ENCODE results near the gene ZNF207. TPM values are rescaled to one million over a fixed set of nuclear protein-coding genes. Genes with fewer than 3 reads are reported as not detected.
A peak's percentile ranks its signal among the peaks of the same experiment; 100 is the strongest.

The ZNF207 gene
- total and polyA plus RNA-seq, 4 donors: 51.3 to 321 (median 118) TPM

GRCh38 chr17:32370426-32370825 is 20.5 kb downstream of the ZNF207 start:
- WGBS, 2 donors: 51 to 64% methylated on average over 1 of the region's 1 CpG
- Histone ChIP-seq H3K4me3 (no peak overlapping the region), H3K27me3 (ENCODE audit: control insufficient read depth in 3 of 3, insufficient read depth in 3 of 3, low read length in 2 of 3) (no peaks in the 10 kb centered on the region), H3K36me3 (ENCODE audit: control insufficient read depth in 4 of 4, insufficient read depth in 4 of 4, low read length in 4 of 4) (peaks cover 24 to 74% (median 46%) of the 10 kb centered on the region in 4 donors), H3K9ac (ENCODE audit: insufficient read depth in 1 of 2, low read length in 2 of 2) (no peak overlapping the region), H3K27ac (ENCODE audit: low read depth in 1 of 2, low read length in 1 of 2) (no peak overlapping the region), H3K9me3 (ENCODE audit: control insufficient read depth in 4 of 4, insufficient read depth in 3 of 4, low read length in 3 of 4) (no peaks in the 10 kb centered on the region), H3K4me1 (ENCODE audit: control insufficient read depth in 5 of 5, insufficient read depth in 5 of 5, low read length in 5 of 5) (no peaks in the 10 kb centered on the region)
- TF ChIP-seq CTCF (IDR thresholded peaks at IDR 0.05; ENCODE audit: control extremely low read depth, extremely low read depth): no peak
- ATAC-seq (ENCODE audit: insufficient read depth, low FRiP score) (no peak), DNase-seq (no peak)

- Histone ChIP-seq H3K4me1 (ENCODE audit: control insufficient read depth in 5 of 5, insufficient read depth in 5 of 5, low read length in 5 of 5) (peaks cover 0 to 4% (median 0%) of the 10 kb centered on the region in 5 donors), H3K4me3 (no peak overlapping the region), H3K9me3 (ENCODE audit: control insufficient read depth in 4 of 4, insufficient read depth in 3 of 4, low read length in 3 of 4) (no peaks in the 10 kb centered on the region), H3K27ac (ENCODE audit: low read depth in 1 of 2, low read length in 1 of 2) (no peak overlapping the region), H3K27me3 (ENCODE audit: control insufficient read depth in 3 of 3, insufficient read depth in 3 of 3, low read length in 2 of 3) (no peaks in the 10 kb centered on the region), H3K36me3 (ENCODE audit: control insufficient read depth in 4 of 4, insufficient read depth in 4 of 4, low read length in 4 of 4) (peaks cover 7 to 21% (median 13%) of the 10 kb centered on the region in 4 donors), H3K9ac (ENCODE audit: insufficient read depth in 1 of 2, low read length in 2 of 2) (no peak overlapping the region)
- DNase-seq (no peak), ATAC-seq (ENCODE audit: insufficient read depth, low FRiP score) (no peak)
- WGBS, 2 donors: 97 to 98% methylated on average over 5 of the region's 5 CpGs
- TF ChIP-seq CTCF (IDR thresholded peaks at IDR 0.05; ENCODE audit: control extremely low read depth, extremely low read depth): no peak
These were observed 32.7 kb downstream of the ZNF207 start for GRCh38 chr17:32382526-32383223.

GRCh38 chr17:32383926-32384434 is 34.0 kb downstream of the ZNF207 start:
- ATAC-seq (ENCODE audit: insufficient read depth, low FRiP score): no peak
- Histone ChIP-seq H3K36me3 (ENCODE audit: control insufficient read depth in 4 of 4, insufficient read depth in 4 of 4, low read length in 4 of 4) (peaks cover 10 to 15% (median 14%) of the 10 kb centered on the region in 4 donors), H3K9me3 (ENCODE audit: control insufficient read depth in 4 of 4, insufficient read depth in 3 of 4, low read length in 3 of 4) (no peaks in the 10 kb centered on the region), H3K4me3 (no peak overlapping the region), H3K4me1 (ENCODE audit: control insufficient read depth in 5 of 5, insufficient read depth in 5 of 5, low read length in 5 of 5) (peaks cover 0 to 4% (median 0%) of the 10 kb centered on the region in 5 donors), H3K9ac (ENCODE audit: insufficient read depth in 1 of 2, low read length in 2 of 2) (no peak overlapping the region), H3K27me3 (ENCODE audit: control insufficient read depth in 3 of 3, insufficient read depth in 3 of 3, low read length in 2 of 3) (no peaks in the 10 kb centered on the region), H3K27ac (ENCODE audit: low read depth in 1 of 2, low read length in 1 of 2) (no peak overlapping the region)
- 95 to 97% methylated on average over 1 of the region's 1 CpG for WGBS, 2 donors
- no peak for TF ChIP-seq CTCF (IDR thresholded peaks at IDR 0.05; ENCODE audit: control extremely low read depth, extremely low read depth)
- DNase-seq: peak in 1 of 3 donors; percentile 2

Data from lung (tissue), 12 donors.